Activated T-helper 1 cell treated with anti-CD3 and anti-CD28 coated beads, Interleukin-12 subunit alpha, Interleukin-12 subunit beta, Interleukin-2, Interleukin-4 antibody, amounts not matched to agents 30 ng/mL and 10 ng/mL and 1 ng/mL, durations not matched to agents 14 hours and 24 hours and 36 hours (primary cell): ENCODE data around the gene PTPRK. TPM values are rescaled to one million over a fixed set of nuclear protein-coding genes. Genes with fewer than 3 reads are reported as not detected.

ENCODE experiments used
- DNase-seq: peaks from one replicate; pipeline ENCODE4 v3.0.0; 2021; ENCODE audit warnings: low spot score
- H3K27ac Mint-ChIP-seq: one replicate; pipeline ENCODE4 v1.8.0; 2021; ENCODE audit warnings: mild to moderate bottlenecking, mixed read lengths
- H3K27me3 Mint-ChIP-seq: one replicate; pipeline ENCODE4 v1.8.0; 2022; ENCODE audit warnings: mild to moderate bottlenecking, moderate library complexity, mixed read lengths; ENCODE audit not compliant: insufficient read depth
- H3K36me3 Mint-ChIP-seq: one replicate; pipeline ENCODE4 v1.8.0; 2021; ENCODE audit warnings: low read depth, mixed read lengths
- H3K4me1 Mint-ChIP-seq: one replicate; pipeline ENCODE4 v1.8.0; 2021; ENCODE audit warnings: low read depth, mixed read lengths
- H3K4me3 Mint-ChIP-seq: one replicate; pipeline ENCODE4 v1.8.0; 2021; ENCODE audit warnings: mild to moderate bottlenecking, moderate library complexity, mixed read lengths
- H3K9me3 Mint-ChIP-seq: one replicate; pipeline ENCODE4 v1.8.0; 2021; ENCODE audit warnings: mixed read lengths
- intact Hi-C: fragments of 100-400 bp; cut with micrococcal nuclease; formaldehyde crosslinking; loops from one replicate; pipeline ENCODE4 v1.15.1; 2024
- total RNA-seq: library from RNA; stranded (reverse); gene quantifications from 2 replicates; pipeline ENCODE4 v1.2.3, GENCODE V29; 2022

The PTPRK gene
- total RNA-seq, 1 donor from 2014 or later = 3.2 TPM

GRCh38 chr6:128139519-128139918 is 380.9 kb downstream of the PTPRK start:
- intact Hi-C loops = no loop called here
- DNase-seq = no peak
- H3K27ac Mint-ChIP-seq = no peak overlapping the region
- H3K36me3 Mint-ChIP-seq = no peaks in the 10 kb centered on the region
- H3K9me3 Mint-ChIP-seq = no peaks in the 10 kb centered on the region
- no peak overlapping the region for H3K4me3 Mint-ChIP-seq
- no peaks in the 10 kb centered on the region for H3K27me3 Mint-ChIP-seq
- peaks cover 7% of the 10 kb centered on the region for H3K4me1 Mint-ChIP-seq

- Mint-ChIP-seq H3K4me1 (peaks cover 7% of the 10 kb centered on the region), H3K27ac (no peak overlapping the region), H3K4me3 (no peak overlapping the region), H3K36me3 (no peaks in the 10 kb centered on the region), H3K9me3 (no peaks in the 10 kb centered on the region), H3K27me3 (no peaks in the 10 kb centered on the region)
- no peak for DNase-seq
- intact Hi-C loops = no loop called here
Observed at GRCh38 chr6:128138694-128139093, 381.7 kb downstream of the PTPRK start.

- no peaks in the 10 kb centered on the region for H3K36me3 Mint-ChIP-seq
- no peak for DNase-seq
- intact Hi-C loops = no loop called here
- H3K9me3 Mint-ChIP-seq = peaks cover 7% of the 10 kb centered on the region
- no peak overlapping the region for H3K4me3 Mint-ChIP-seq
- H3K27me3 Mint-ChIP-seq = no peaks in the 10 kb centered on the region
- no peak overlapping the region for H3K27ac Mint-ChIP-seq
- peaks cover 7% of the 10 kb centered on the region for H3K4me1 Mint-ChIP-seq
Observed at GRCh38 chr6:128135325-128135724, 385.1 kb downstream of the PTPRK start.

GRCh38 chr6:128131566-128131965 is 388.8 kb downstream of the PTPRK start:
- Mint-ChIP-seq H3K4me1 (peaks cover 7% of the 10 kb centered on the region), H3K27me3 (no peaks in the 10 kb centered on the region), H3K27ac (no peak overlapping the region), H3K9me3 (peaks cover 7% of the 10 kb centered on the region), H3K36me3 (no peaks in the 10 kb centered on the region), H3K4me3 (no peak overlapping the region)
- no peak for DNase-seq
- intact Hi-C loops = no loop called here

- Mint-ChIP-seq H3K4me3 (no peak overlapping the region), H3K27ac (no peak overlapping the region), H3K9me3 (peaks cover 7% of the 10 kb centered on the region), H3K4me1 (peaks cover 7% of the 10 kb centered on the region), H3K36me3 (no peaks in the 10 kb centered on the region), H3K27me3 (no peaks in the 10 kb centered on the region)
- intact Hi-C loops = no loop called here
- DNase-seq = no peak
Observed at GRCh38 chr6:128131036-128131435, 389.4 kb downstream of the PTPRK start.

GRCh38 chr6:128129679-128130078 is 390.7 kb downstream of the PTPRK start:
- H3K27ac Mint-ChIP-seq = no peak overlapping the region
- no peaks in the 10 kb centered on the region for H3K27me3 Mint-ChIP-seq
- H3K9me3 Mint-ChIP-seq = peaks cover 7% of the 10 kb centered on the region
- peaks cover 6% of the 10 kb centered on the region for H3K4me1 Mint-ChIP-seq
- intact Hi-C loops = no loop called here
- DNase-seq = no peak
- no peak overlapping the region for H3K4me3 Mint-ChIP-seq
- H3K36me3 Mint-ChIP-seq = no peaks in the 10 kb centered on the region

GRCh38 chr6:128127650-128128049 is 392.7 kb downstream of the PTPRK start:
- no peaks in the 10 kb centered on the region for H3K27me3 Mint-ChIP-seq
- H3K27ac Mint-ChIP-seq = no peak overlapping the region
- H3K4me3 Mint-ChIP-seq = no peak overlapping the region
- DNase-seq = no peak
- peaks cover 7% of the 10 kb centered on the region for H3K4me1 Mint-ChIP-seq
- no peaks in the 10 kb centered on the region for H3K36me3 Mint-ChIP-seq
- peaks cover 4% of the 10 kb centered on the region for H3K9me3 Mint-ChIP-seq
- intact Hi-C loops = no loop called here

- Mint-ChIP-seq H3K4me1 (peaks cover 12% of the 10 kb centered on the region), H3K36me3 (no peaks in the 10 kb centered on the region), H3K9me3 (no peaks in the 10 kb centered on the region), H3K27ac (no peak overlapping the region), H3K27me3 (peaks cover 3% of the 10 kb centered on the region), H3K4me3 (no peak overlapping the region)
- no peak for DNase-seq
- intact Hi-C loops = no loop called here
Observed at GRCh38 chr6:128124713-128125112, 395.7 kb downstream of the PTPRK start.

GRCh38 chr6:128121610-128122009 is 398.8 kb downstream of the PTPRK start:
- H3K27me3 Mint-ChIP-seq = peaks cover 3% of the 10 kb centered on the region
- intact Hi-C loops = no loop called here
- peaks cover 12% of the 10 kb centered on the region for H3K4me1 Mint-ChIP-seq
- no peaks in the 10 kb centered on the region for H3K9me3 Mint-ChIP-seq
- H3K27ac Mint-ChIP-seq = no peak overlapping the region
- no peak for DNase-seq
- H3K36me3 Mint-ChIP-seq = no peaks in the 10 kb centered on the region
- no peak overlapping the region for H3K4me3 Mint-ChIP-seq

GRCh38 chr6:128121190-128121589 is 399.2 kb downstream of the PTPRK start:
- no peak for DNase-seq
- no peaks in the 10 kb centered on the region for H3K9me3 Mint-ChIP-seq
- no peak overlapping the region for H3K27ac Mint-ChIP-seq
- H3K4me3 Mint-ChIP-seq = no peak overlapping the region
- H3K36me3 Mint-ChIP-seq = no peaks in the 10 kb centered on the region
- intact Hi-C loops = no loop called here
- H3K4me1 Mint-ChIP-seq = peaks cover 12% of the 10 kb centered on the region
- H3K27me3 Mint-ChIP-seq = peaks cover 3% of the 10 kb centered on the region

GRCh38 chr6:128118401-128118800 is 402.0 kb downstream of the PTPRK start:
- Mint-ChIP-seq H3K4me1 (peaks cover 6% of the 10 kb centered on the region), H3K36me3 (no peaks in the 10 kb centered on the region), H3K27ac (no peak overlapping the region), H3K9me3 (peaks cover 3% of the 10 kb centered on the region), H3K27me3 (peaks cover 3% of the 10 kb centered on the region), H3K4me3 (no peak overlapping the region)
- intact Hi-C loops = loop anchor here (10.0 kb wide), 1 partner anchor 264 kb away; no protein-coding TSS in a partner anchor
- no peak for DNase-seq

- Mint-ChIP-seq H3K36me3 (no peaks in the 10 kb centered on the region), H3K27ac (no peak overlapping the region), H3K27me3 (peaks cover 3% of the 10 kb centered on the region), H3K4me1 (peaks cover 8% of the 10 kb centered on the region), H3K9me3 (peaks cover 3% of the 10 kb centered on the region), H3K4me3 (no peak overlapping the region)
- no peak for DNase-seq
- intact Hi-C loops = loop anchor here (10.0 kb wide), 1 partner anchor 263 kb away; no protein-coding TSS in a partner anchor
Observed at GRCh38 chr6:128117916-128118315, 402.5 kb downstream of the PTPRK start.

- Mint-ChIP-seq H3K9me3 (peaks cover 3% of the 10 kb centered on the region), H3K27ac (no peak overlapping the region), H3K27me3 (no peaks in the 10 kb centered on the region), H3K4me1 (peaks cover 17% of the 10 kb centered on the region), H3K36me3 (peaks cover 3% of the 10 kb centered on the region), H3K4me3 (no peak overlapping the region)
- DNase-seq = no peak
- intact Hi-C loops = loop anchor here (10.0 kb wide), 1 partner anchor 259 kb away; no protein-coding TSS in a partner anchor
Observed at GRCh38 chr6:128114164-128114563, 406.2 kb downstream of the PTPRK start.

- peaks cover 3% of the 10 kb centered on the region for H3K9me3 Mint-ChIP-seq
- intact Hi-C loops = loop anchor here (10.0 kb wide), 1 partner anchor 258 kb away; no protein-coding TSS in a partner anchor
- peak overlapping the region; percentile 35 for H3K4me3 Mint-ChIP-seq
- no peak overlapping the region for H3K27ac Mint-ChIP-seq
- H3K27me3 Mint-ChIP-seq = no peaks in the 10 kb centered on the region
- peaks cover 17% of the 10 kb centered on the region for H3K4me1 Mint-ChIP-seq
- no peak for DNase-seq
- peaks cover 3% of the 10 kb centered on the region for H3K36me3 Mint-ChIP-seq
Observed at GRCh38 chr6:128112494-128112893, 407.9 kb downstream of the PTPRK start.
